Measurements from ENCODE around the gene SLC36A3.

DNA sequence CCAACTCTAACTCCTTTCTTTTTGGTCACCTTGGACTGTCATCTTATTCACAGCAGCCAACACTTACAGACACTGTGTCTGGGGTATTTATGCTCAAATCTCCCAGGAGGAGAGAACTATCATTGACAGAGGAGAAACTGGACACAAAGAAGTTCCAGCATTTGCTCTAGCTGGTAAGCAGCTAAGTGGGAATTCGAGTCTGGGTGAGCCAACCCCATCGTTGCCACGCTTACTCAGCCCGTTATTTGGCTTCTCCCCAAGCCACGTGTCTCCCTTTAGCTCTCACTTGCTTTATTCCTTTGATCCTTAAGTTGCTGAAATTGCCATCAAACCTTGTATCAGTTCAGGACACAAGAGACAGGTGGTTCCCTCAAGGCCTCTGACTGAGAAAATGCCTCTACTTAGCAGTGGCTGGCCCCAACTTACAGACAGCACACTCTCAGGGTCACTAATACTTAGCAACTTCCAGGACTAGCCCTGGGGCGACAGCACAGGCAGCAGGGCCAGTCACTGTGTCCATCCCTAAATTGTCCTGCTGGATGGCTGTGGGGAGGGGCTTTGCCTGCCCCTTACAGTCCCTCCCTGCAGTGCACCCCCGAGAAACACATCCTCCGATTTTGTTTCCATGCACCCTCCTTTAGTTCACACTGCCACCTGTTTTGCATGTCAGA, 42.4 kb upstream of the SLC36A3 start:
- TF ChIP-seq, protein P1, sequence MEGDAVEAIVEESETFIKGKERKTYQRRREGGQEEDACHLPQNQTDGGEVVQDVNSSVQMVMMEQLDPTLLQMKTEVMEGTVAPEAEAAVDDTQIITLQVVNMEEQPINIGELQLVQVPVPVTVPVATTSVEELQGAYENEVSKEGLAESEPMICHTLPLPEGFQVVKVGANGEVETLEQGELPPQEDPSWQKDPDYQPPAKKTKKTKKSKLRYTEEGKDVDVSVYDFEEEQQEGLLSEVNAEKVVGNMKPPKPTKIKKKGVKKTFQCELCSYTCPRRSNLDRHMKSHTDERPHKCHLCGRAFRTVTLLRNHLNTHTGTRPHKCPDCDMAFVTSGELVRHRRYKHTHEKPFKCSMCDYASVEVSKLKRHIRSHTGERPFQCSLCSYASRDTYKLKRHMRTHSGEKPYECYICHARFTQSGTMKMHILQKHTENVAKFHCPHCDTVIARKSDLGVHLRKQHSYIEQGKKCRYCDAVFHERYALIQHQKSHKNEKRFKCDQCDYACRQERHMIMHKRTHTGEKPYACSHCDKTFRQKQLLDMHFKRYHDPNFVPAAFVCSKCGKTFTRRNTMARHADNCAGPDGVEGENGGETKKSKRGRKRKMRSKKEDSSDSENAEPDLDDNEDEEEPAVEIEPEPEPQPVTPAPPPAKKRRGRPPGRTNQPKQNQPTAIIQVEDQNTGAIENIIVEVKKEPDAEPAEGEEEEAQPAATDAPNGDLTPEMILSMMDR (conservative IDR thresholded peaks at IDR 0.05; ENCODE audit: low read length): no peak
- TF ChIP-seq EZH2phosphoT487 (IDR thresholded peaks at IDR 0.05; ENCODE audit: borderline replicate concordance): no peak
